GM12878 (cell line): ENCODE results near the gene CPSF6. TPM values are rescaled to one million over a fixed set of nuclear protein-coding genes. Genes with fewer than 3 reads are reported as not detected.

Experiments
- CEBPB ChIP-seq, 2 experiments: fragments of 150-350 bp in 1 of 2; IDR thresholded peaks; 2 replicates each; pipeline ENCODE4 v1.6.1; 2012 to 2014; ENCODE audit warnings: low read depth in 2 of 2, low read length in 2 of 2, borderline replicate concordance in 1 of 2, inconsistent platforms in 1 of 2
- EED ChIP-seq: sonication (generic); IDR thresholded peaks from 2 replicates; pipeline ENCODE4 v1.6.1; 2016; ENCODE audit warnings: antibody characterized with exemption, low read depth
- GATAD2B ChIP-seq: fragments of 450-650 bp; conservative IDR thresholded peaks from 2 replicates; pipeline ENCODE4 v1.6.1; 2017; ENCODE audit warnings: low read depth, mild to moderate bottlenecking, moderate library complexity
- HDAC2 ChIP-seq: fragments of 200-600 bp; sonication (generic); IDR thresholded peaks from 2 replicates; pipeline ENCODE4 v1.6.1; 2017
- HDAC6 ChIP-seq: fragments of 200-600 bp; sonication (generic); IDR thresholded peaks from one replicate; pipeline ENCODE4 v1.8.0; 2017; ENCODE audit warnings: antibody characterized with exemption; ENCODE audit not compliant: unreplicated experiment
- JUNB ChIP-seq: IDR thresholded peaks from 2 replicates; pipeline ENCODE4 v1.6.1; 2016; ENCODE audit warnings: antibody characterized with exemption, mild to moderate bottlenecking
- NR2C1 ChIP-seq: fragments of 450-650 bp; IDR thresholded peaks from 2 replicates; pipeline ENCODE4 v1.6.1; 2017; ENCODE audit warnings: antibody characterized with exemption, mild to moderate bottlenecking, moderate library complexity
- RB1 ChIP-seq: fragments of 450-650 bp; formaldehyde crosslinking; IDR thresholded peaks from 2 replicates; pipeline ENCODE4 v1.6.1; 2017; ENCODE audit warnings: mild to moderate bottlenecking, borderline replicate concordance
- RBBP5 ChIP-seq: fragments of 200-600 bp; sonication (generic); conservative IDR thresholded peaks from 2 replicates; pipeline ENCODE4 v1.6.1; 2016
- RCOR1 ChIP-seq: conservative IDR thresholded peaks from 2 replicates; pipeline ENCODE4 v1.6.1; 2012; ENCODE audit warnings: low read depth, low read length, improper control_type of control experiment
- SIN3A ChIP-seq: IDR thresholded peaks from 2 replicates; pipeline ENCODE4 v1.6.1; 2012; ENCODE audit warnings: low read depth, low read length, improper control_type of control experiment
- SP1 ChIP-seq: IDR thresholded peaks from one replicate; pipeline ENCODE4 v1.6.1; 2011; ENCODE audit warnings: low read depth, low read length
- SRF ChIP-seq, 2 experiments: IDR thresholded peaks; 2 replicates each; pipeline ENCODE4 v1.6.1; 2011; ENCODE audit warnings: low read depth in 2 of 2, low read length in 2 of 2, mild to moderate bottlenecking in 1 of 2, moderate library complexity in 1 of 2
- TAF1 ChIP-seq: IDR thresholded peaks from 2 replicates; pipeline ENCODE4 v1.6.1; 2011; ENCODE audit warnings: mild to moderate bottlenecking, low read depth, low read length, borderline replicate concordance
- TARDBP ChIP-seq: IDR thresholded peaks from 2 replicates; pipeline ENCODE4 v1.6.1; 2016; ENCODE audit warnings: borderline replicate concordance
- TCF3 ChIP-seq: IDR thresholded peaks from 2 replicates; pipeline ENCODE4 v1.6.1; 2012; ENCODE audit warnings: low read depth, mild to moderate bottlenecking, low read length, borderline replicate concordance; ENCODE audit not compliant: insufficient read depth
- YBX1 ChIP-seq: fragments of 450-650 bp; IDR thresholded peaks from 2 replicates; pipeline ENCODE4 v1.6.1; 2016; ENCODE audit warnings: antibody characterized with exemption
- ZNF217 ChIP-seq: fragments of 450-650 bp; IDR thresholded peaks from 2 replicates; pipeline ENCODE4 v1.6.1; 2017; ENCODE audit warnings: antibody characterized with exemption, mild to moderate bottlenecking
- polyA plus RNA-seq, 11 experiments: library from polyadenylated mRNA; depleted of rRNA in 4 of 11; unstranded in 6 of 11; stranded (reverse) in 5 of 11; fragments of >200 nt; fragmentation: Nextera tagmentation in 4 of 11; fragmentation: Illumina TruSeq in 1 of 11; extraction: Ambion mirVana in 4 of 11; extraction: Trizol in 1 of 11; gene quantifications; 1 replicate in 1 of 11; 2 replicates in 10 of 11; pipeline versions ENCODE4 v1.2.1 to v1.2.3, GENCODE V29; 2011 to 2016; ENCODE audit warnings: inconsistent platforms in 2 of 11, missing spikeins in 2 of 11, low read depth in 1 of 11
- total RNA-seq, 4 experiments: library from RNA; depleted of rRNA in 3 of 4; stranded (reverse); fragments of >200 nt in 3 of 4; fragmentation: Illumina TruSeq in 1 of 4; extraction: Trizol in 1 of 4; gene quantifications; 2 replicates each; pipeline versions ENCODE4 v1.2.1 to v1.2.3, GENCODE V29; 2013 to 2021
- TF ChIP-seq, protein P1 (sequence below): fragments of 450-650 bp; IDR thresholded peaks from 2 replicates; pipeline ENCODE4 v1.6.1; 2016; ENCODE audit warnings: mild to moderate bottlenecking
- TF ChIP-seq, protein P2 (sequence below): fragments of 450-650 bp; IDR thresholded peaks from 2 replicates; pipeline ENCODE4 v1.6.1; 2017; ENCODE audit warnings: low read depth, mild to moderate bottlenecking, moderate library complexity
- TF ChIP-seq, protein P3 (sequence below): fragments of 450-650 bp; conservative IDR thresholded peaks from 2 replicates; pipeline ENCODE4 v1.6.1; 2017; ENCODE audit warnings: mild to moderate bottlenecking, moderate library complexity

The CPSF6 gene
- total and polyA plus RNA-seq, 10 of the 15 experiments (the other 5 are each of a cell fraction or from before 2014, with no cell fraction given): 40.9 to 150 (median 79.1) TPM

DNA sequence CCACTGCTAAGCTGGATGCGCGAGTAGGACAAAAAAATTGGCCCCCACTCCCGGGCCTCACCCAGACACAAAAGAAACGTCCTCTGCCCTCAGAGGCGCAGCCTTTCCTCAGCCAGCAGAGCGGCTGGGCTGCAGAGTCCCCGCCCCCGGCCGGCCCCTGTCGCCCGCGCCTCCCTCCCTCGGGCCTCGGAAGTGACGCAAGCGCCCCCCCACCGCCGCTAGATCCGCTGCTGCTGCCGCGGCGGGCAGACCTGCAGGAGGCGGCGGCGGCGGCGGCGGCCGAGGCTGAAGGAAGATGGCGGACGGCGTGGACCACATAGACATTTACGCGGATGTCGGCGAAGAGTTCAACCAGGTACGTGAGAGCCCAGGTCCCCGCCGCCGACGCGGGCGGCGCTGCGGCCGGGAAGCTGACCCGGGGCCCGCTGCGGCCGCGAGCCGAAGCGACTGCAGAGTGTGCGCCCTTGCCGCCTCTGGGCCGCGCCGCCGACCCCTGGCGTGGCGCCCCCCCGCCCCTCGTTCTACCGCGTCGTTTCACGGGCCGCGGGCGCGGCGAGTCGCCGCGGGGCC lies at the start of gene CPSF6 (continued):
- TF ChIP-seq TARDBP (no peak), ZNF217 (no peak), TCF3 (no peak), RBBP5 (no peak), CEBPB (IDR thresholded peaks at IDR 0.05; ENCODE audit: borderline replicate concordance in 1 of 2, low read depth in 2 of 2, low read length in 2 of 2) (no peak), EED (no peak), HDAC6 (no peak), JUNB (no peak), HDAC2 (no peak), TAF1 (peak; percentile 74; the same call in 1 of the 2 replicates), SRF (IDR thresholded peaks at IDR 0.05; ENCODE audit: low read depth in 2 of 2, low read length in 2 of 2) (no peak), NR2C1 (peak; percentile 38; the same call in 1 of the 2 replicates), RCOR1 (no peak), YBX1 (no peak), GATAD2B (peak; percentile 87; the same call in 1 of the 2 replicates), RB1 (0 out of 2 replicates have a peak, but pooled peaks have one; percentile 23), SP1 (no peak), SIN3A (no peak; the same call in 1 of the 2 replicates)
- TF ChIP-seq, protein P1, sequence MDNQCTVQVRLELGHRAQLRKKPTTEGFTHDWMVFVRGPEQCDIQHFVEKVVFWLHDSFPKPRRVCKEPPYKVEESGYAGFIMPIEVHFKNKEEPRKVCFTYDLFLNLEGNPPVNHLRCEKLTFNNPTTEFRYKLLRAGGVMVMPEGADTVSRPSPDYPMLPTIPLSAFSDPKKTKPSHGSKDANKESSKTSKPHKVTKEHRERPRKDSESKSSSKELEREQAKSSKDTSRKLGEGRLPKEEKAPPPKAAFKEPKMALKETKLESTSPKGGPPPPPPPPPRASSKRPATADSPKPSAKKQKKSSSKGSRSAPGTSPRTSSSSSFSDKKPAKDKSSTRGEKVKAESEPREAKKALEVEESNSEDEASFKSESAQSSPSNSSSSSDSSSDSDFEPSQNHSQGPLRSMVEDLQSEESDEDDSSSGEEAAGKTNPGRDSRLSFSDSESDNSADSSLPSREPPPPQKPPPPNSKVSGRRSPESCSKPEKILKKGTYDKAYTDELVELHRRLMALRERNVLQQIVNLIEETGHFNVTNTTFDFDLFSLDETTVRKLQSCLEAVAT: 0 out of 2 replicates have a peak, but pooled peaks have one; percentile 36
- TF ChIP-seq, protein P2, sequence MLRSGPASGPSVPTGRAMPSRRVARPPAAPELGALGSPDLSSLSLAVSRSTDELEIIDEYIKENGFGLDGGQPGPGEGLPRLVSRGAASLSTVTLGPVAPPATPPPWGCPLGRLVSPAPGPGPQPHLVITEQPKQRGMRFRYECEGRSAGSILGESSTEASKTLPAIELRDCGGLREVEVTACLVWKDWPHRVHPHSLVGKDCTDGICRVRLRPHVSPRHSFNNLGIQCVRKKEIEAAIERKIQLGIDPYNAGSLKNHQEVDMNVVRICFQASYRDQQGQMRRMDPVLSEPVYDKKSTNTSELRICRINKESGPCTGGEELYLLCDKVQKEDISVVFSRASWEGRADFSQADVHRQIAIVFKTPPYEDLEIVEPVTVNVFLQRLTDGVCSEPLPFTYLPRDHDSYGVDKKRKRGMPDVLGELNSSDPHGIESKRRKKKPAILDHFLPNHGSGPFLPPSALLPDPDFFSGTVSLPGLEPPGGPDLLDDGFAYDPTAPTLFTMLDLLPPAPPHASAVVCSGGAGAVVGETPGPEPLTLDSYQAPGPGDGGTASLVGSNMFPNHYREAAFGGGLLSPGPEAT: no peak
- TF ChIP-seq, protein P3, sequence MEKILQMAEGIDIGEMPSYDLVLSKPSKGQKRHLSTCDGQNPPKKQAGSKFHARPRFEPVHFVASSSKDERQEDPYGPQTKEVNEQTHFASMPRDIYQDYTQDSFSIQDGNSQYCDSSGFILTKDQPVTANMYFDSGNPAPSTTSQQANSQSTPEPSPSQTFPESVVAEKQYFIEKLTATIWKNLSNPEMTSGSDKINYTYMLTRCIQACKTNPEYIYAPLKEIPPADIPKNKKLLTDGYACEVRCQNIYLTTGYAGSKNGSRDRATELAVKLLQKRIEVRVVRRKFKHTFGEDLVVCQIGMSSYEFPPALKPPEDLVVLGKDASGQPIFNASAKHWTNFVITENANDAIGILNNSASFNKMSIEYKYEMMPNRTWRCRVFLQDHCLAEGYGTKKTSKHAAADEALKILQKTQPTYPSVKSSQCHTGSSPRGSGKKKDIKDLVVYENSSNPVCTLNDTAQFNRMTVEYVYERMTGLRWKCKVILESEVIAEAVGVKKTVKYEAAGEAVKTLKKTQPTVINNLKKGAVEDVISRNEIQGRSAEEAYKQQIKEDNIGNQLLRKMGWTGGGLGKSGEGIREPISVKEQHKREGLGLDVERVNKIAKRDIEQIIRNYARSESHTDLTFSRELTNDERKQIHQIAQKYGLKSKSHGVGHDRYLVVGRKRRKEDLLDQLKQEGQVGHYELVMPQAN: peak; percentile 55; the same call in 1 of the 2 replicates
